HepG2 (cell line): ENCODE measurements around the gene CYP27A1. TPM values are rescaled to one million over a fixed set of nuclear protein-coding genes. Genes with fewer than 3 reads are reported as not detected.

ENCODE experiments used
- ATF1 ChIP-seq: IDR thresholded peaks from 2 replicates; pipeline ENCODE4 v1.6.1; 2016; ENCODE audit warnings: mild to moderate bottlenecking, control low read depth
- ATF2 ChIP-seq: sonication (generic); formaldehyde crosslinking; IDR thresholded peaks from 2 replicates; pipeline ENCODE4 v1.4.0; 2020; ENCODE audit warnings: missing genetic modification reagents
- EZH2 ChIP-seq: conservative IDR thresholded peaks from 2 replicates; pipeline ENCODE4 v1.6.1; 2012; ENCODE audit warnings: mild to moderate bottlenecking, low read depth, low read length, moderate library complexity
- GTF2F1 ChIP-seq: fragments of 150-350 bp; IDR thresholded peaks from 2 replicates; pipeline ENCODE4 v1.6.1; 2014; ENCODE audit warnings: low read length
- GZF1 ChIP-seq: sonication (generic); formaldehyde crosslinking; IDR thresholded peaks from 2 replicates; pipeline ENCODE4 v1.5.1; 2020; ENCODE audit warnings: mild to moderate bottlenecking, missing genetic modification reagents
- HNRNPL ChIP-seq: fragments of 200-400 bp; formaldehyde crosslinking; IDR thresholded peaks from 2 replicates; pipeline ENCODE4 v1.6.1; 2017; ENCODE audit warnings: mild to moderate bottlenecking, low read depth, low read length
- MTF2 ChIP-seq: sonication (generic); formaldehyde crosslinking; IDR thresholded peaks from 2 replicates; pipeline ENCODE4 v1.5.0; 2020; ENCODE audit warnings: missing genetic modification reagents, borderline replicate concordance
- MYC ChIP-seq: sonication (generic); formaldehyde crosslinking; IDR thresholded peaks from 2 replicates; pipeline ENCODE4 v1.9.0; 2021; ENCODE audit warnings: missing genetic modification reagents, borderline replicate concordance
- NCOA2 ChIP-seq: sonication (generic); formaldehyde crosslinking; IDR thresholded peaks from 2 replicates; pipeline ENCODE4 v1.8.0; 2022; ENCODE audit warnings: inconsistent platforms
- PAWR ChIP-seq: sonication (generic); formaldehyde crosslinking; IDR thresholded peaks from 2 replicates; pipeline ENCODE4 v1.4.0; 2020; ENCODE audit warnings: missing genetic modification reagents, mild to moderate bottlenecking, borderline replicate concordance
- PCBP1 ChIP-seq: fragments of 200-400 bp; formaldehyde crosslinking; IDR thresholded peaks from 2 replicates; pipeline ENCODE4 v1.6.1; 2017; ENCODE audit warnings: mild to moderate bottlenecking, low read depth, low read length, borderline replicate concordance
- PHB2 ChIP-seq: fragments of 450-650 bp; IDR thresholded peaks from 2 replicates; pipeline ENCODE4 v1.6.1; 2018; ENCODE audit not compliant: partially characterized antibody
- PHF20 ChIP-seq: sonication (generic); formaldehyde crosslinking; IDR thresholded peaks from 2 replicates; pipeline ENCODE4 v1.5.0; 2020; ENCODE audit warnings: mild to moderate bottlenecking, missing genetic modification reagents
- RXRB ChIP-seq: IDR thresholded peaks from 2 replicates; pipeline ENCODE4 v1.6.1; 2016; ENCODE audit warnings: borderline replicate concordance, missing genetic modification reagents, missing compliant biosample characterization
- SIX4 ChIP-seq: sonication (generic); formaldehyde crosslinking; IDR thresholded peaks from 2 replicates; pipeline ENCODE4 v1.4.0; 2020; ENCODE audit warnings: missing genetic modification reagents
- SNRNP70 ChIP-seq: fragments of 200-400 bp; formaldehyde crosslinking; IDR thresholded peaks from 2 replicates; pipeline ENCODE4 v1.6.1; 2017; ENCODE audit warnings: mild to moderate bottlenecking, low read depth, low read length, moderate library complexity
- XBP1 ChIP-seq: sonication (generic); formaldehyde crosslinking; IDR thresholded peaks from 2 replicates; pipeline ENCODE4 v1.5.0; 2020; ENCODE audit warnings: missing genetic modification reagents
- YY1 ChIP-seq: IDR thresholded peaks from 2 replicates; pipeline ENCODE4 v1.6.1; 2011; ENCODE audit warnings: low read length, low read depth, moderate library complexity, mild to moderate bottlenecking; ENCODE audit not compliant: insufficient read depth, insufficient replicate concordance
- ZBTB7B ChIP-seq: sonication (generic); formaldehyde crosslinking; IDR thresholded peaks from 2 replicates; pipeline ENCODE4 v1.4.0; 2020; ENCODE audit warnings: missing genetic modification reagents
- ZNF501 ChIP-seq: sonication (generic); formaldehyde crosslinking; IDR thresholded peaks from 2 replicates; pipeline ENCODE4 v1.5.1; 2020; ENCODE audit warnings: mild to moderate bottlenecking, moderate library complexity, missing genetic modification reagents
- ZNF644 ChIP-seq: IDR thresholded peaks from 2 replicates; pipeline ENCODE4 v1.6.1; 2016; ENCODE audit warnings: low read depth
- polyA plus RNA-seq, 8 experiments: library from polyadenylated mRNA; depleted of rRNA in 3 of 8; stranded (reverse) in 7 of 8; unstranded in 1 of 8; fragments of >200 nt; fragmentation: Illumina TruSeq in 4 of 8; extraction: Trizol in 4 of 8; gene quantifications; 2 replicates each; pipeline versions ENCODE4 v1.2.1 to v1.2.3, GENCODE V29; 2011 to 2016; ENCODE audit warnings: low read depth in 4 of 8, missing spikeins in 1 of 8, mixed read lengths in 1 of 8; ENCODE audit not compliant: insufficient read depth in 1 of 8
- total RNA-seq, 5 experiments: library from RNA; depleted of rRNA; stranded (reverse); fragments of >200 nt; fragmentation: Illumina TruSeq; extraction: Trizol; gene quantifications; 2 replicates each; pipeline ENCODE4 v1.2.3, GENCODE V29; 2016; ENCODE audit warnings: low read depth in 1 of 5
- TF ChIP-seq, protein P1 (sequence below), 2 experiments: sonication (generic) in 1 of 2; formaldehyde crosslinking in 1 of 2; IDR thresholded peaks; 2 replicates each; pipeline versions ENCODE4 v1.4.0 to v1.6.1; 2016 to 2020; ENCODE audit warnings: borderline replicate concordance in 1 of 2, low read depth in 1 of 2, mild to moderate bottlenecking in 1 of 2, missing genetic modification reagents in 1 of 2
- TF ChIP-seq, protein P2 (sequence below): sonication (generic); formaldehyde crosslinking; IDR thresholded peaks from 2 replicates; pipeline ENCODE4 v1.4.0; 2020; ENCODE audit warnings: missing genetic modification reagents

The CYP27A1 gene
- total and polyA plus RNA-seq, 2 of the 13 experiments (the other 11 are each of a cell fraction or from before 2014, with no cell fraction given): 157 to 266 TPM

DNA sequence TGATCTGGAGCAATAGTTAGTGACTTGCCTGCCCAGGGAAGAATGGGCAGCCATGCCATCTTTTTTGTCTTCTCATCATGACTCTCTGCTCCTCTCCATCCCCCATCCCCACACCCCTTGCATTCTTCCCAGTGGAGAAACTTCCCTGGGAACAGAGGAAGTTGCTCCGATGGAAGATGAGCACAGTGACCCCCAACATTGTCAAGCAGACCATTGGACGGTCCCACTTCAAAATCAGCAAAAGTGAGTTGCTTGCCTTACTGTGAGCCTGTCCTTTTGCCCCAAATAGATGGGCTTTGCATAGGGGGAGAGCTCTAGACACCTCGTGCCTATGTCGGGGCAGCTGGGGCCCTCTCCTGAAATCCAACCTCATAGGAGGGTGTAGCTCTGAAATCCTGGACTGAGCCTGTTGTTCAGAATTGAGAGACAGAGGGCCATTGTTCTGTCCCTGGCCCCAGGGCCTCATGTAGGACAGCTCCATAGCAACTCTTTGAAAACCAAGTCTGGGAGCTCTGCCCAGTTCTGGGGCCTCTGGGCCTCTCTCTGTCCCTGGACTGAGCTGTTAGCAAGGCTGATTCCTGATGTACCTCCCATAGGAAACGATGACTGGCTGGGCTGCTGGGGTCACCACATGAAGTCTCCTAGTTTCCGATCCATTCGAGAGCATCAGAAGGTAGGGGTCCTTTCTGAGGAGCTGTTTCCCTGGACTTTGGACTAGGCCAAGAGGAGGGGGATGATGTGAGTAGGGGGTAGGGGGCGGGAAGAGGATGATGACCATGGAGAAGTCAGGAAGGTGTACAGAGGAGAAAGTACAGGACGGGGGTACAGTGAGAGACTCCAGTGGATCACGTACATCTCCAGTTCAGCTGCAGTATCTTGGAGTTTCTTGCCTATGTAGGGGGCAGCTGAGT, 36.1 kb upstream of the CYP27A1 start (continued):
- TF ChIP-seq MYC (CRISPR knock-in tag): peak; percentile 53
- no peak for TF ChIP-seq EZH2
- peak; percentile 78 for TF ChIP-seq NCOA2 (CRISPR knock-in tag)
- TF ChIP-seq ZNF644 (CRISPR knock-in tag): no peak; the same call in 1 of the 2 replicates
- TF ChIP-seq GTF2F1: no peak
- no peak for TF ChIP-seq GZF1 (CRISPR knock-in tag)
- TF ChIP-seq YY1: peak; percentile 28
- no peak for TF ChIP-seq MTF2
- TF ChIP-seq PHF20 (CRISPR knock-in tag): no peak
- no peak for TF ChIP-seq ATF2 (CRISPR knock-in tag)
- no peak for TF ChIP-seq PHB2
- no peak for TF ChIP-seq XBP1 (CRISPR knock-in tag)
- TF ChIP-seq SIX4 (CRISPR knock-in tag): peak; percentile 36; the same call in 1 of the 2 replicates
- TF ChIP-seq, protein P1, sequence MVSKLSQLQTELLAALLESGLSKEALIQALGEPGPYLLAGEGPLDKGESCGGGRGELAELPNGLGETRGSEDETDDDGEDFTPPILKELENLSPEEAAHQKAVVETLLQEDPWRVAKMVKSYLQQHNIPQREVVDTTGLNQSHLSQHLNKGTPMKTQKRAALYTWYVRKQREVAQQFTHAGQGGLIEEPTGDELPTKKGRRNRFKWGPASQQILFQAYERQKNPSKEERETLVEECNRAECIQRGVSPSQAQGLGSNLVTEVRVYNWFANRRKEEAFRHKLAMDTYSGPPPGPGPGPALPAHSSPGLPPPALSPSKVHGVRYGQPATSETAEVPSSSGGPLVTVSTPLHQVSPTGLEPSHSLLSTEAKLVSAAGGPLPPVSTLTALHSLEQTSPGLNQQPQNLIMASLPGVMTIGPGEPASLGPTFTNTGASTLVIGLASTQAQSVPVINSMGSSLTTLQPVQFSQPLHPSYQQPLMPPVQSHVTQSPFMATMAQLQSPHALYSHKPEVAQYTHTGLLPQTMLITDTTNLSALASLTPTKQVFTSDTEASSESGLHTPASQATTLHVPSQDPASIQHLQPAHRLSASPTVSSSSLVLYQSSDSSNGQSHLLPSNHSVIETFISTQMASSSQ (IDR thresholded peaks at IDR 0.05; ENCODE audit: low read depth): no peak
- TF ChIP-seq, protein P1 (CRISPR knock-in tag; IDR thresholded peaks at IDR 0.05; ENCODE audit: borderline replicate concordance): peak; percentile 54; the same call in 1 of the 2 replicates
- TF ChIP-seq SNRNP70: no peak
- TF ChIP-seq ZBTB7B (CRISPR knock-in tag): peak; percentile 64; the same call in 1 of the 2 replicates
- no peak for TF ChIP-seq PAWR (CRISPR knock-in tag)
- TF ChIP-seq HNRNPL: no peak
- no peak for TF ChIP-seq ZNF501 (CRISPR knock-in tag)
- peak; percentile 75 for TF ChIP-seq RXRB (CRISPR knock-in tag)
- TF ChIP-seq, protein P2, sequence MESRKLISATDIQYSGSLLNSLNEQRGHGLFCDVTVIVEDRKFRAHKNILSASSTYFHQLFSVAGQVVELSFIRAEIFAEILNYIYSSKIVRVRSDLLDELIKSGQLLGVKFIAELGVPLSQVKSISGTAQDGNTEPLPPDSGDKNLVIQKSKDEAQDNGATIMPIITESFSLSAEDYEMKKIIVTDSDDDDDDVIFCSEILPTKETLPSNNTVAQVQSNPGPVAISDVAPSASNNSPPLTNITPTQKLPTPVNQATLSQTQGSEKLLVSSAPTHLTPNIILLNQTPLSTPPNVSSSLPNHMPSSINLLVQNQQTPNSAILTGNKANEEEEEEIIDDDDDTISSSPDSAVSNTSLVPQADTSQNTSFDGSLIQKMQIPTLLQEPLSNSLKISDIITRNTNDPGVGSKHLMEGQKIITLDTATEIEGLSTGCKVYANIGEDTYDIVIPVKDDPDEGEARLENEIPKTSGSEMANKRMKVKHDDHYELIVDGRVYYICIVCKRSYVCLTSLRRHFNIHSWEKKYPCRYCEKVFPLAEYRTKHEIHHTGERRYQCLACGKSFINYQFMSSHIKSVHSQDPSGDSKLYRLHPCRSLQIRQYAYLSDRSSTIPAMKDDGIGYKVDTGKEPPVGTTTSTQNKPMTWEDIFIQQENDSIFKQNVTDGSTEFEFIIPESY (CRISPR knock-in tag): peak; percentile 25; the same call in 1 of the 2 replicates
- TF ChIP-seq PCBP1: no peak
- TF ChIP-seq ATF1 (CRISPR knock-in tag): no peak
